NCI-H345 (cell line): Measurements from ENCODE around the gene CFAP251.
"Not testable (repeated sequence)": the region's sequence is repeated elsewhere in the genome, so short reads cannot be mapped to it uniquely, and the experiment has no call there.

Source experiments
- DNase-seq: peaks from one replicate; lab custom pipeline; 2025; lab: John Stamatoyannopoulos, UW

Gene CFAP251

DNA sequence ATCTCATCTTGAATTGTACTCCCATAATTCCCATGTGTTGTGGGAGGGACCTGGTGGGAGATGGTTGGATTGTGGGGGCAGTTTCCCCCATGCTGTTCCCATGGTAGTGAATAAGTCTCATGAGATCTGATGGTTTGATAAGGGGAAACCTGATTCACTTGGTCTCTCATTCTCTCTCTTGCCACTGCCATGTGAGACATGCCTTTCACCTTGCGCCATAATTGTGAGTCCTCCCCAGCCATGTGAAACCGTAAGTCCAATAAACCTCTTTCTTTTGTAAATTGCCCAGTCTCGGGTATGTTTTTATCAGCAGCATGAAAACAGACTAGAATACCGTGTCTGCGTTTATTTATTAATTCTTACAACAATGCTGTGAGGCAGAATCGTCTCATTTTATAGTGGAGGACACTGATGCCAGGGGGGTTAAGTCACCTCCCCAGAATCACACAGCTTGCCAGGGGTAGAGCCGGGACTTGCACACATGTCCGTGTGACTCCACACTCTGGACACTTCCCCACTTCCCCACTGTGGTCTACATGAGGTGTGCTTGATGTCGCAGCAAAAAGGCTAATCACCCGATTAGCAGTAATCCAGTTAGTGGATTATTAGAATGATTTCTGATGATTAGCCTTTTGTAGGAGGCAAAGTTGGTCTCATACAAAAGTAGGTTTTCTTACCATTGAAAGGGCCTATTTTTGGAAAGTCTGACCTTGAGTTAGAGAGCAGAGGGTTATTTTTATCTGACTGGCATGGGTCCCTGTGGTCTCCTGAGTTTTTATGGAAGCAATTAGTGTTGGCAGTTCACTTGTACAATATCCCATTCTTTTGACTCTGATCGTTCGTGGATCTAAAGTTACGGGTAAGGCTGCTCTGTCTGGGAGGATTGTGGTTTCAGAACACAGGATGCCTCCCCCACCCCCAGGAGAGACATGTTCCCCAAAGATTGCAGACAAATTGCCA is 55.9 kb downstream of the CFAP251 start:
- no peak for DNase-seq

- DNase-seq = no peak
These were observed 56.6 kb downstream of the CFAP251 start for GRCh38 chr12:121975021-121975420.

GRCh38 chr12:121976950-121977349 is 58.6 kb downstream of the CFAP251 start:
- DNase-seq = no peak

GRCh38 chr12:121980191-121980891 is 61.9 kb downstream of the CFAP251 start:
- DNase-seq = no peak

DNA sequence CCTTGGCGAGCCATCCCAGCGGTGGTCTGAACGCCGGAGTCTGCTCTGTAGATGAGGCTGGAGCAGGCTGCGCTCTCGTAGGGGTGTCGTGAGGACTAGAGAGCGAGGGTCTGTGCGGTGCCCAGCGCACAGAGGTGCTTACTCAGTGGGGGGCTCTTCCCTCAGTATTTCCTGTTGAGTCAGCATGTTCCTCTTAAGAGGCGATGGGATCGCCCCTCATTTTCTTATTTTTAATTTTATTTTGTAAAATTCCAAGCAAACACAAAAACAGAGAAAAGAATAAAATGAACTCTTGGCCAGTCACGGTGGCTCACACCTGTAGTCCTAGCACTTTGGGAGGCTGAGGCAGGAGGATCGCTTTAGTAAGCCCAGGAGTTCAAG is 62.5 kb downstream of the CFAP251 start:
- no peak for DNase-seq

DNA sequence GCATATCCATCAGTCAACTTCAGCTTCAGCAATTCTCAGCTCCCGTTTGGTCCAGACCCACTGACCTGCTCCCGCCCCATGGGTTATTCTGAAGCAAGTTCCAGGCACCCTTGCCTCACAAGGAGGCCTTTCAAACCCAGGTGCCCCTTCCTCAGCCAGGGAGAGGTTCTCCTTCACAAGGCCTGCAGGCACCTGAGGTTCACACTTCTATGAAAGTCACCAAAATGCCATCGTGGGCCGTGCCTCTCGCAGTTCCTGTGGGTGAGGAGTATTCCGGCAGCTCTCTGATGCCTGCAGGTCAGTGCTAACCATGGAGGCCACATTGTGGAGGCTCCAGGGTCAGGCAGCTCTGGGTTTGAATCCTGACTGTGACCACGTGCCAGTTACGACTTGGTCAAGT is 63.1 kb downstream of the CFAP251 start:
- no peak for DNase-seq

GRCh38 chr12:121982950-121983349 is 64.6 kb downstream of the CFAP251 start:
- no peak for DNase-seq

DNA sequence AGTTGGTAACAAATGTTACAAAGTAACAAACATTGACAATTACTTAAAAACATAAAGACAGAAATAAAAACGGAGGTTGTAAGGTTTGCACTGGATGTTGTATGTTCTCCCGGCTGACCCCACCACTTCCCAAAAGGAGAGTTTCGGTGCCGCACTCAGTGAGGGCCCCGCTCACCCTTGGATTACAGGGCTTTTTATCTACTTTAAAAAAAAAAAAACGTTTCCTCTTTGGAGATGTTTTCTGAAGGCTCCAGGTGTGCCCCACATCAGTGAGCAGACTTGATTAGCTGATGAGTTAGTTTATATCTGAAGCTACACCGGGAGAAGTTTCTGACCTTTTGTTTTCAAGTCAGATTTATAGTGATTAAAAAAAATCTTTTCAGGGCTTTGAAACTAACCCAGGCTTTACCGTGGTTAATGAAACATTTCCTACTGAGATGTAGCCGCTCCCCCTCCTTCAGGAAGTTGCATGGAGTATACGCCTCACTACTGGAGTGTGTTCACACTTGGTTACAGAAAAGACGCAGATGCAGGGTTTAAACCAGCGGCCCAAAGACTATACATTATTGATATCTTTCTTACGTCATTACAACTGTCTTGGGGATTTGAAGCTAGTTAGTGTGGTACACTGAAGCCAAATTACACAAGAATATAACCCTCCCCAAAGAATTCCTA is 65.3 kb downstream of the CFAP251 start:
- DNase-seq = no peak

GRCh38 chr12:121986489-121987245 is 68.3 kb downstream of the CFAP251 start:
- no peak for DNase-seq

DNA sequence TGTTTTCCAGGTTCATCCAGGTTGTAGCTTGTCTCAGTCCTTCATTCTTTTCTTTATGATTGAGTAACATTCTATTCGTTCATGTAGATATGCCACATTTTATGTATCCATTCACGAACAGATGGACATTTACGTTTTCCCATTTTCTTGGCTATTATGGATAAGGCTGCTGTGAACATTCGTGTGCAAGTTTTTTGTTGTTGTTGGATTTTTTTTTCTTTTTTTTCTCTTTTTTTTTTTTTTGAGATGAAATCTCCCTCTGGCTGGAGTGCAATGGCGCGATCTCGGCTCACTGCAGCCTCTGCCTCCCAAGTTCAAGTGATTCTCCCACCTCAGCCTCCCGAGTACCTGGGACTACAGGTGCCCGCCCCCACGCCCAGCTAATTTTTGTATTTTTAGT is 70.1 kb downstream of the CFAP251 start:
- DNase-seq = not testable (repeated sequence)

DNA sequence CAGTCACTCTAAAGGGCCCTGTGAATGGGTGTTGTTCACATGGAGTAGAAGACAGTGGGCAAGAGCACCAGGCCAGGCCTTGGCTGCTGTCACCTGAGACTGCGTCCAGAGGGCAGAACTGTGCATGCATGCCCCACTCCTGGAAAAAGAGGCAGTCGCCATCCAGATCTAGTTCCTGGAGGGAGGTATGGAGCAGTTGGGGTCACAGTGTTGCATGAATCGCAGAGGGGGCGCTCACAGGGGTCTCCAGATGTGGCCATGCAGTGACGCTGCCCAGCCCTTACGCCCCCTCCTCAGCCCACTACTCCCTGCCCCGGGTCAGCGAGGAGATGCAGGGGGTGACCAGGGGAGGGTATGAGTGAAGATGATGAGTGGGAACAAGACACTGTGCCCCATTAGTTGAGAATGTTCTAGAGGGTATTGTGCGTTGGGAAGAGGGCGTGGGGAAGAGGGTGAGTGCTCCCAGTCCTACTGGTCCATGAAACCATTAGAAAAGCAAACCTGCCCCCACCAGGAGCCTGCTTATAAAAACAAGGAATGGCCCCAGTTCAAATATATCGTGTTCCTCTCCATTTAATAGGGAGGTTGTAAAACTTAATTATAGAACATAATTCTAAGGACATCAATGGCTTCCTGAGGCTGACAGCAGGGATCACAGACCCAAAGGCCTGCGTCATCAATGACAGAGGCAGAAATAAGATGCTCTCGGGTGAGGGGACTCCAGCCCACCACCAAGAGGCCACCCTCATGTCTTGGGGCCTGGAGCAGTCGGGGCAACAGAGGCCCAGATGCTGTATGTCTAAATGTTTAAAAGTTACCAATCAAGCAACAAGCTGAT is 71.1 kb downstream of the CFAP251 start:
- DNase-seq = no peak

- no peak for DNase-seq
These were observed 71.8 kb downstream of the CFAP251 start for GRCh38 chr12:121990114-121990647.

DNA sequence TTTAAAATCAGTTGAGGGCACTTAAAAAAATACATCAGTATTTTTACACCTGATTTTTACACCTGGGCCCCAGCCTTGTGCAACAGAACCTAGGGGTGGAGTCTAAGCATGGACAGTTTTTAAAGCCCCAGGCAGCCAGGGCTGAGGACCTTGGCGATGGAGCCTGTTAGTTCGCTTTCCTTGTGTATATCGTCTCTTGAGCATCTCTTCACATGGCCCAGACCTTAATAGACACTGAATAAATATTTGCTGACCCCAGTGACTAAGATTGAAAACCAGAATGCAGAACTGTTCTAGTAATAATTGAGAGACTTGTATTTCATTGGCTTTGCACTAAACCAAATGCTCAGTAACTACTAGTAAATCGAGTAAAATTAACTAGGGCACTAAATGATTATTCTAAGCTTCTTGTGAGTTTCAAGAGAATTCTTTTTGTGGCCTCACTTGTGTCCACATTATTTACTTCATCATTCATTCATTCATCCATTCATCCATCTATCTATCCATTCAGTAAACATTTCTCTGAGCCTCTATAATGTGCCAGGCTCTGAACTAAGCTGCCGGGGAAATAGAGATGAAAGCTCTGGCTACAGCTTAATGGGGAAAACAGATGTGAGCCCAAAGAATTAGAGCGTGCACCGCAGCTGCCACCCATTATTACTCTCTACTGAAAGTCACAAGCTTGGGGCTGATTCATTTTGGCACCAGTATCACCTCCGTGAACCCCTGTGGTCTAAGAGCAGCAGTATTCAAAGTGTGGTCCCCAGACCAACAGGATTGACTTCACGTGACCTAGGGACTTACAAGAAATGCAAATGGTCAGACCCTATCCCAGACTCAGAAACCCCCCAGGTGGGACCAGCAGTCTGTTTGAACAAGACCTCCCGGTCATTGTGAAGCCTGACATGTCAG is 72.6 kb downstream of the CFAP251 start:
- no peak for DNase-seq

GRCh38 chr12:121992059-121992879 is 73.9 kb downstream of the CFAP251 start:
- no peak for DNase-seq

DNA sequence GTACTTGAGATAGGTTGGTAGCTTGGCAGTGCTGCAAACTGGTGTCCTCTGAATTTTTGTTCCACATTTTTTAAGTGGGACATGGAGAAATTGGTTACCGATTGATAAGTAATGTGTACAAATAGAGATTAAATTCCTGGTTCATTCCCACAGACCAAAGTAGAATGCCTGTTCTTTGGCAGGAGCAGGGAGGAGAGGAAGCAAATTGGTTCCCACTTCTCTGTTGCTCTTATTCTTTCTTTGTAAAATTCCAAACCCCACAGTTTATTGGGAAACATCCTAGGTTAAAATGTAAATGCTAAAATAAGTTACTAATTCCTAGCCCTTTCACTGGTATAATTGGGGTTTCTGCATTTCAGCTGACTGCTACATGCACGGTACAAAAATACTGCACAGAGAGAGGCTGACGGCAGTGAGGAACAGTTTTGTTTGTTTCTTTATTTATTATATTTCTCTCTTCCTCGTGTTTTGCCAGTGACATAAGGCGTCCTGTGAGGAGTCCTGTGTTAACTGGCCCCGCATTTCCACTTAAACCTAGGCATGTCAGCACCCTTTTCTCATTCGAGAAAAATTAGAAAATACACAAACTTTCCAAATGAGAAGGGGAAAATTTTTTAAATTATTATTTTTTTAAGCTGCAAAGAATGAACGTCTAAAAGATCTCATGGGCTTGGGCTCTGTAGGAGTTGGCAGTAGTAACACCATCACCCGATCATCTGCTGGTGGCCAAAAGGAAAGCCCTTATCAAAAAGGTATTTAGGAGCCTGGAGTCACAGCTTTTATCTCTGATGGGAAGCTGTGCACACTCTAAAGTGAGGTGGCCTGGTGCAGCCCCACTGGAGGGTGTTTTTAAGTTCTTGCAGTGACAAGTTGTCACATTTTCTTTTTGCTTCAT is 77.9 kb downstream of the CFAP251 start:
- no peak for DNase-seq

- DNase-seq = no peak
These were observed 78.7 kb downstream of the CFAP251 start for GRCh38 chr12:121996945-121997612.
